HG02610 (cell line): Measurements from ENCODE around the gene ANLN.

Source experiments
- ATAC-seq: cut with Tn5 transposase; IDR thresholded peaks from one replicate; pipeline ENCODE4 v1.9.1; 2021; ENCODE audit warnings: mild to moderate bottlenecking, moderate library complexity; ENCODE audit not compliant: unreplicated experiment

The ANLN gene, protein sequence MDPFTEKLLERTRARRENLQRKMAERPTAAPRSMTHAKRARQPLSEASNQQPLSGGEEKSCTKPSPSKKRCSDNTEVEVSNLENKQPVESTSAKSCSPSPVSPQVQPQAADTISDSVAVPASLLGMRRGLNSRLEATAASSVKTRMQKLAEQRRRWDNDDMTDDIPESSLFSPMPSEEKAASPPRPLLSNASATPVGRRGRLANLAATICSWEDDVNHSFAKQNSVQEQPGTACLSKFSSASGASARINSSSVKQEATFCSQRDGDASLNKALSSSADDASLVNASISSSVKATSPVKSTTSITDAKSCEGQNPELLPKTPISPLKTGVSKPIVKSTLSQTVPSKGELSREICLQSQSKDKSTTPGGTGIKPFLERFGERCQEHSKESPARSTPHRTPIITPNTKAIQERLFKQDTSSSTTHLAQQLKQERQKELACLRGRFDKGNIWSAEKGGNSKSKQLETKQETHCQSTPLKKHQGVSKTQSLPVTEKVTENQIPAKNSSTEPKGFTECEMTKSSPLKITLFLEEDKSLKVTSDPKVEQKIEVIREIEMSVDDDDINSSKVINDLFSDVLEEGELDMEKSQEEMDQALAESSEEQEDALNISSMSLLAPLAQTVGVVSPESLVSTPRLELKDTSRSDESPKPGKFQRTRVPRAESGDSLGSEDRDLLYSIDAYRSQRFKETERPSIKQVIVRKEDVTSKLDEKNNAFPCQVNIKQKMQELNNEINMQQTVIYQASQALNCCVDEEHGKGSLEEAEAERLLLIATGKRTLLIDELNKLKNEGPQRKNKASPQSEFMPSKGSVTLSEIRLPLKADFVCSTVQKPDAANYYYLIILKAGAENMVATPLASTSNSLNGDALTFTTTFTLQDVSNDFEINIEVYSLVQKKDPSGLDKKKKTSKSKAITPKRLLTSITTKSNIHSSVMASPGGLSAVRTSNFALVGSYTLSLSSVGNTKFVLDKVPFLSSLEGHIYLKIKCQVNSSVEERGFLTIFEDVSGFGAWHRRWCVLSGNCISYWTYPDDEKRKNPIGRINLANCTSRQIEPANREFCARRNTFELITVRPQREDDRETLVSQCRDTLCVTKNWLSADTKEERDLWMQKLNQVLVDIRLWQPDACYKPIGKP

DNA sequence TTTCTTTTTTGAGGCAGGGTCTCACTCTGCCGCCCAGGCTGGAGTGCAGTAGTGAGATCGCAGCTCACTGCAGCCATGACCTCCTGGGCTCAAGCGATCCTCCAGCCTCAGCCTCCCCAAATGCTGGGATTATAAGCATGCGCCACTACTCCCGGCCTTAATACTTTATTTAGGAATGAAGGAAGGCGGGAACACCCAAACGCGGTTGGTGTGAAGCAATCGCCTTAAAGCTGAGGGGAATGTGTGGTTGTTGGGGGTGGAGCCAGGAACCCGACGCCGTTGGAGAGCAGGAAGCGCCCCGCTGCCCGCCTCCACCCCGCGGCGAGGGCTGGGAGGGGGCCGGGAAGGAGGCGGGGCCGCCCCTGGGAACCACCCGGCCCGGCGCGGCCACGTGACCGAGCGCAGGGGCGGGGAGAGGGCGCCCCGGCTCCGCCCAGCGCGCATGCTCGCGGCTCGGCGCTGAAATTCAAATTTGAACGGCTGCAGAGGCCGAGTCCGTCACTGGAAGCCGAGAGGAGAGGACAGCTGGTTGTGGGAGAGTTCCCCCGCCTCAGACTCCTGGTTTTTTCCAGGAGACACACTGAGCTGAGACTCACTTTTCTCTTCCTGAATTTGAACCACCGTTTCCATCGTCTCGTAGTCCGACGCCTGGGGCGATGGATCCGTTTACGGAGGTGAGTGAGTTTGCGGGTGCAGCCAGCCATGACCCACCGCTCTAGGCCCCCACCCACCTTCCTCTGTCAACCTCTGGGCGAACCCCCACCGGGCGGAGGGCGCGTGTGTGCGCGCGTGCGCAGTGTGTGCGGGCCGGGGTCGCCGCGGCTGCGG, at the start of gene ANLN:
ANLN (plus strand) TSS at position 492 of the 828 bp plus-strand sequence; CDS start at position 657, 165 bp downstream.
- peak; percentile 88 for ATAC-seq

DNA sequence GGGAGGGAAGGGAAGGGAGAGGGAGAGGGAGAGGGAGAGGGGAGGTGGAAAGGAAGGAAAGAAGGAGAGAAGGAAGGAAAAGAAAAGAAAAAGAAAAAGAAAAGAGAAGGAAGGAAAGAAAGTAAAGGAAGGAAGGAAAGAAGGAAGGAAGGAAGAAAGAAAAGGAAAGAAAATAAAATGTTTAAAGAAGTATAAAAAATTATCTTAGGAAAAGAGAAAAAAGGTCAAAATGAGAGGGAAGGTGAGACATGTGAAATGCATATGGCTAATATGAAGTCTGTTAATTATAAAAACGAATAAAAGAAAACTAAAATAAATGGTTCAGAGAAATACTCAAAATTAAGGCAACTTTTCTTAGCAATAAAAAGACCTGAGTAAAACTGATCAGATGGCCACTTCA, 46.1 kb upstream of the ANLN start:
- ATAC-seq = no peak

DNA sequence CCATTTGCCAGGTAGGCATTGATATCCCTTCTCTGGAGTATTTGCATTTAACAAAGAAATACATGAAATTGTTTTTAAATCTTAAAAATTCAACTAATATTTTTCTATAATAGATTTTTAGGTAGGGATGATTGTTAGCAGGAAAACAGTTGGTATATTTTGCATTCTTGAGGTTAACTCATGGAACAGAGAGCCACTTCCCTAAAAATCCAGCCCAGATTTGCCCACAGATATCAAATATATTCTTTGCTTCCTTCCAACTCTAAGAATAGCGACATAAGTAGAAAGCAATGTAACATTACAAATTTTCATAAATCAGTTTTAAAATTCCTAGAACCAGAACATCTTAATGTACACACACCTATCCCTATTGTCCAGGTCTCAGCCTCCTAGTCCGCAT, 45.0 kb upstream of the ANLN start:
- ATAC-seq = no peak

DNA sequence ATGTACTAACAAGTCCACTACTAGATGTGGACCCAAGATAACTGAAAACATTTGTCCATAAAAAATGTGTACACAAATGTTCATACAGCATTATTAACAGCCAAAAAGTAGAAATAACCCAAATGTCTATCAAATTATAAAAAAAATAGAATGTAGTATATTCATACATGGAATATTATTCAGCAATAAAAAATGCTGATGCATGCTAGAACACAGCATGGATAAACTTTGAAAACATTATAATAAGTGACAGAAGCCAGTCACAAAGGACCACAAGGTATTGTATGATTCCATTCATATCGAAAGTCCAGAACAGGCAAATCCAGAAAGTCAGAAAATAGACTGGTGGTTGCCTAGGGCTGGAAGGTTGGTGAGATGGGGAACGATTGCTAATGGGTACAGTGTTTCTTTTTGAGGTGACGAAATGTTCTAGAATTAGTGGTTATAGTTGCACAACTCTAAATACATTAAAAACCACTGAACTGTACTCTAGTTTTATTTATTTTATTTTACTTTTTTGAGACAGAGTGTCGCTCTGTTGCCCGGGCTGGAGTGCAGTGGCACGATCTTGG, 43.3 kb upstream of the ANLN start:
- peak; percentile 62 for ATAC-seq

DNA sequence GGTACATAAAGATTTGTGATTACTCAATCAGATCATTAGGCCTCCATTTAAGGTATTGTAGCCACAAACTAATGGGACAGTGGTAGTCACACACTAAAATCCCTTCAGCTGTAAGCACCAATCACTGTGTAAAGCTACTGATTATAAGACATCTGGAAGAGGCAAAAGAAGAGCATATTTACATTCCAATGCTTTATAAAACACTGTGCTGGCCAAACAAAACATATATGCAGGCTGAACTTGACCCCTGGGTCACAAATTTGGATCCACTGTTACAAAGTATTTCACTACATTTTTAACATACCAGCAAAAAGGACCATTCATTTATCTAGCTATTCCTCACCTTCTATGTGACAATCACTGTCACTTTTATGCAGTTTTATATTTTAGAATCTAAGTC, 41.4 kb upstream of the ANLN start:
- no peak for ATAC-seq

DNA sequence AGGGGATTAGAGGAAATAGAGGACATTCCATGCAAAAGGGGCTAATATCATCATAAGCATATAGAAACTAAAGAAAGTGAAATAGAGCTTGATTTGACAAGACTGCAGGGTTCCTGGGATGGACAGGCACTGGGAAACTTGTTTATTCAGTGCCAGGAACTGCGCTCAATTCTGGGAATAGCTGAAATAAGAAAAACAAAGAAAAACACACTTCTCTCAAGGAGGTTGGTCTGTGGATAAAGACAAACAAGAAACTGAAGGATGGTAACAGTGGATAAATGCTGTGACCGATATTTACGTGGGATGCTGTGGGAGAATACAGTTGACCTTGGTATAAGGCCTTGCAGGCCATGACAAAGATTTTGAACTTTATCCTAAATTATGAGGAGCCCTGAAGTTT, 40.9 kb upstream of the ANLN start:
- no peak for ATAC-seq

DNA sequence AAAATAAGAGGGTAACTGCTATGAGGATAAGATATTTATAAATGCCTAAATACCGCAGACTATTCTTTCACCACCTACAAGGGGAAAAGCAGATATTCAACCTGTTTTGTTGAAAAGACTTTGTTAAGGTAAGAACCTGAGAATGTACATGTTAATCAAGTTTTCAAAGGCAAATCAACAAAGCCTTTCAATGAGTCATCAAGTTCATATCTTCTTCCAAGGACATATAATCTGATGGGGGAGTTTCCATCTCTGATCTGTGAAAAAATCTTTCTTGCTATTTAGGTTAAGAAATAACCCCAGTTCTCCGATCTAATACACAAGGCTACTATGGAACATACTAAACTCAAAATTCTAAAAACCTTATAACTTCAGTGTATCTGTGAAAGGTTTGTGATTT, 40.0 kb upstream of the ANLN start:
- ATAC-seq = no peak

DNA sequence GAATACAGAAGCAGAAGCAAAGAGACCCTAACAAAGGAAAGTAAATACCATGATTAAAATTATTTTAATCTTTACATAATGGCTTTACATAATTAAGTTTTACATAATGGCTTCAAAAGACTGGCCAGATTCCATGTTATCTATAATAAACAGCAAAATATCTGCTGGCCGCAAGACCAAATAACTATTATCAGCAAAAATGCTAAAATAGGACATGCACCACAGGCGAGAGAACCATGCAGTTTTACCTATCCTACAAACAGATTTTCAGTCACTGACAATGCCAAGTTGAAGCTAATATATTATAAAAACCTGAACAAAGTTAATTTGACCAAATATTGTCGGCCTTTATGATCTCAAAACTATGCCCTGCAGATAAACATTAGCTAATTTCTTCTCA, 34.2 kb upstream of the ANLN start:
- no peak for ATAC-seq

DNA sequence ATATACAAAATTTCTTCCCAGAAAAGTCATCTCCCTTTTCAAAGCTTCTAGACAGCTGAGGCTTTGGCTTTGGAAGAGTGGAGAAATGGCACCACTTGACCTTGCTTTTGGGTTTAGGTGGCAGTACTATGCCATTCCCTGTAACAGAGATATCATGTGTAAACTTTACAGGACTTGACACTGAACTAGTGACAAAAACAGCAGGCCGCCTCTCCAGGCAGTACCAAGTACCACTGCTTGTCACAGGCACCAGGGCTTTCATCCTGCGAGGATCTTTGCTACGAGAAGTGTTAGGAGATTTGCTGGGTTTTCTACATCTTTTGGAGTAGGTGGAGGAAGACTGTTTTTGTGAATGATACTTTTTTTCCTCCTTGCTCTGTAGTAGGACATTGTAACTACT, 32.6 kb upstream of the ANLN start:
- ATAC-seq = no peak

DNA sequence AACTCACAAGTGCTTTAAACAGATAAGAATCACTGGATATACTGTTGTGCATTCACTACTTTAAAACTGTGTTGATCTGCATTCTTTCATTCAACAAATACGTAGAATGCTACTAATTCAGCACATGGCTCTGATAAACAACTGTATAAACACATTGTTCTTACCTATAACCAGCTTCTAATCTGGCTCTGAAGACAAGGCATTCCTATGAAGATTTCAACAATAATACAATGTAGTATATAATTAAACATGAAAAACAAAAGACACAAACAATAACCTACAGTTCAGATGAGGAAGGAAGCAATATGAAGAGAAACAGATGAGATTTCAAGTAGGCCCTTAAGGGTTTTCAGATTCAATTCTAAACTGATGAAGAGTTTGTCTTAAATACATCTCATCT, 31.1 kb upstream of the ANLN start:
- ATAC-seq = no peak

DNA sequence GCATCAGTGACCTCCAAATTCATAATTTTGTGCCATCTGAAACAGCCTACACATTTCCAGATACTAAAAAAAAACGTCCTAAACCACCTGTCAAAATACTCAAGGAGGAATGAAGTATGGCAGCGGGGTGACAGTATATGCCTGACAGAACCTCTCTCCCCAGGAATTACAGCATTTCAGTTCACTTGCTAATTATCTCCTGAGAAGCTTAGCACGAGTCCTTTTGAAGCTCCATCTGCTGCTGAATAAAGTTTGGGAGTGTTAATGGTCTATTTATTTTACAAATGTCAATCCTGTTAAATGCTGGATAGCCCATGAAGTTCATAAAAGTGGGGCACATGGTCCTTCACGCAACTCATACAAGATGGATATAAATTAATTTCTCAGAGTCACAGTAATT, 29.4 kb upstream of the ANLN start:
- no peak for ATAC-seq

DNA sequence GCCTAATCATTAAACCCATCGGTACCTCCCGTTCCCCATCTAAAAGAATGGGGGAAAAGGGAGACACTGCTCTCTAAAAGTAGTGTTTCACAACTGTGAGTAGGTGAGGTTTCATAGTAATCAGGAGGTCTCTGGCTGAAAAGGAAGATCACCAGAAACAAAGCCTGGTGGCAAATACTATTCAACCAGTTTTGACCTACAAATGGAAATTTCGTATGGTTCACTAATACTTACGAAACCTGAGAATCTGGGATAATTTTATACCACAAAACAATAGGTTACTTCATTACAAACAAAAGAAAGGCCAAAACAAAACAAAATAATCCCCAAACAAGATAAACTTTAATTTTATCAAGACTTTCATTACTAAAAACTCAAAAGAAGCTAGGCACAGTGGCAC, 28.4 kb upstream of the ANLN start:
- no peak for ATAC-seq

DNA sequence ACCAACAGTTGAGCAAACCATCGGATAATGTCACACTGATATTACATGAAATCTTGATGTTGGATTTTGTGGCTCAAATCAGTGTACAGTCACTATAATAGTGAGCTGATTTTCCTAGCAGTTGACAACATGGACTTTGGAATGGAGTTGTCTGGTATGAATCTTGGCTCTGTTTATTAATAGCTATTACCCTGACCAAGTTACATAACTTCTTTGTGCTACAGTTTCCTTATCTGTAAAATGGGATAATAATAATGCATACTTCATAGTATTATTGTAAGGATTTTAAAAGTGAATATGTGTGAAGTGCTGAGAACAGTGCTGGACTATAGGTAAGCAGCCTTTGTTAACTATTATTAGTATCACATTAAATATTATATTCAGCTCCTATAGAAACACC, 26.1 kb upstream of the ANLN start:
- no peak for ATAC-seq

DNA sequence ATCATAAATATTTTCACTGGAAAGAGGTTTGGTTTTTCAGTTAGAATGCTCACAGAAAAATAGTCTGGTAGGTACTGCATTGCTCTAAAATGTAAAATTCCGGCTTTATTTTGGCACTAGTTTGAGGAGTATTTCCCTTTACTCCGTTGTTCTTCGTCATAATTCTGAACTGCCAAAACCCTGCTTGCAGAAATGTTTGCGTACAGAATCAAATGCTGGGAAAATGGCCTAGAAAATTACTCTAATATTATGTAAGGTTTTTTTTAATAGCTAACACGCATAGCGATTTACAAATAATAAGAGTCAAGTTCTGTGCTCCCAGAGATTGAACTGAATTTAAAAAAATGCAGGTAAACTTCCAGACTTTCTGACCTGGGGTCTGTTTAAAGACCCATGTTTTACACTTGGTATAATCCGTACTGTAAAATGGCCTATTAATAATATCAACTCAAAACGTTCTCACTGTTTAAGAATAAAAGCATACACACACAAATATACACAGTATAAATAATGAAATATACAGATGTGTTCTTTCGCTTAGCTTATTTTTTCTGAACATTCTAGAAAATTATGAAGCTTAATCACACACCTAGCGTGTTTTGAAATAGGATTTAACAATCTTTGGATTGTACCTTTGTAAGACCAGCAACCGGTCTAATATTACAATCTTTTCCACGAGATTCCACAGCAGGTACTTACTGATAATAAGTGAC, 23.5 kb upstream of the ANLN start:
- no peak for ATAC-seq

DNA sequence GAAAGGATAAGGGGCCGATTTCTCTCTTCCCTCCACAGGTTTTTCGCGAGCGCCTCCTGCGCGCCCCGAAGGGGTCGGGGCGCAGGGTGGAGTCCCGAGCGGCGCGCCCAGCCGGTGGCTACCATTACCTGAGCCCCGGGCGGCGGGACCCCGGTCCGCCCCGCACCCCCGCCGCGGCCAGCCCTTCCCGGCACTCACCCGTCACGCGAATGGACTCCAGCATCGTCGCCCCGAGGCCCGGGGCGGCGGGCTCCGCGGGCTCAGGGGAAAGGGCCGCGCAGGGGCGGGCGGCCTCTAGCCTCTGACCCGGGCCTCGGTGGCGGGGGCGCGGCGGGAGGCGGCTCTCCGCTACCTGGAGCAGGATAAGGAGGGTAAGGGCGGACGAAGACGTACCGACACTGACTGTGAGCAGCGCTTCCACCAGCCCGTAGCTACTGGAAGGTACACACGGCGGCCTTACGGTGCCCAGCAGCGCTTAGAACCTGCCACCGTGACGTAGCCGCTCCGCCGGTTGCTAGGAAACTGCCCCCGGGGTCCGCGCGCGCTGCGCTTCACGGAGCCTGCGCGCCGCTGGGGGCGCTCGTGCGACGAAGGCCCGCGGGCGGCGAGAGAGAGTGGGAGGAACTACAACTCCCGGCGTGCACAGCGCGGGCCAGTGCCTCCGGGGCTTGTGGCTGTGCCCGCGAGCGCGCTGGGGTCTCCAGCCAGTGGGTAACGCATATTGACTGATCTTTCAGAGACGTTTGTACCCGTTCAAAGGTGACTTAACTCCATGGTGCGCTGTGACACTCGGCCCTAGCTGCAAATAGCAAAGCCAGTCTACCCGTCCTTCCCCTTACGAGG, 22.7 kb upstream of the ANLN start:
- ATAC-seq = peak; percentile 99

DNA sequence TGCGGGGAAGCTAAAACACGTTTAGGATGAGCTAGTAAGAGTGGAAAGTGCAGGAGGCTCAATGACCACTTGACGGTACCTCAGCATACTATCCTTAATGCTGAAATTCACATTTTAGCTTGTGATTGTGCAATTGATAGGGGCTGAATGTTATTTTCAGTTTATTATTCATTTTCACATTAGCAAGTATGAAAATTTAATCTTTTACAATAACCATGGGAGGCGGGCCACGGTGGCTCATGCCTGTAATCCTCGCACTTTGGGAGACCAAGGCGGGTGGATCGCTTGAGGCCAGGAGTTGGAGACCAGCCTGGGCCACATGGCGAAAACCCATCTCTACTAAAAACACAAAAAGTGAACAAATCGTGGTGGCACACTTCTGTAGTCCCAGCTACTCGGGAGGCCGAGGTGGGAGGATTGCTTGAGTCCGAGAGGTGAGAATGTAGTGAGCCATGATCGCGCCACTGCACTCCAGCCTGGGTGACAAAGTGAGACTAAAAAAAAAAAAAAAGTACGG, 22.0 kb upstream of the ANLN start:
- ATAC-seq = no peak

DNA sequence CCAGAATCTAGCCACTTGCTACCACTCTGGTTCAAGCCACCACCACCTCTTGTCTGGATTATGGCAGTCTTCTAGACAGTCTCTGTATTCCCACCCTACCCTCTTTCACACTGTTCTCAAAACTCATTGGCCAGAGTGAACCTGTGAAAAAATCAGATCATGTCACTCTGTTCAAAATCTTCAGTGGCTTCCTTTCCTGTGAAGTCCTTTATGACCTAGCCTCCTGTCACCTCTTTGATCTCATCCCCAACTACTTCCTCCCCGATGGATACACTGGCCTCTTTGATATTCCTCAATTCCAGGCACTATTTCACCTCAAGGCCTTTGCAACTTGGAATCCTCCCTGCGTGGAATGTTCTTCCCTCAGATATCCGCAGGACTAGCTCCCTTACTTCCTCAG, 21.2 kb upstream of the ANLN start:
- no peak for ATAC-seq

DNA sequence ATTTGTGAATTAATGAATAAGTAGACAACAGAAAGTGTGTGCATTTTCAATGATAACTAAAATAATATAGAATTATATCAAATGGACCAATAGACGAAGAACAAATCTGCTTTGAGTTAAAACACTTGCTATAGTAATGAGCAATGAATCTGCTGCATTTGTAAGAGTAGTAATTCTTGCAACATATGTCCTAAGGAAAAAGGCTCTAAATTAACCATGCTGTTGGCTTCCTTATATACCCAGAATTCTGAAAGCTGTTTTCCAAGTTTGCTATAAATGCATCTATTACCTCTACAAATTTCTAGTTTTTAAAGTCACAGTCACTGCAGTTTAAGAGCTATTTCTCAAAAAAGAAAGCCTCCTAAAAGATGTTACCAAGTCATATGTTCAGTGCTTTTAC, 20.5 kb upstream of the ANLN start:
- no peak for ATAC-seq

DNA sequence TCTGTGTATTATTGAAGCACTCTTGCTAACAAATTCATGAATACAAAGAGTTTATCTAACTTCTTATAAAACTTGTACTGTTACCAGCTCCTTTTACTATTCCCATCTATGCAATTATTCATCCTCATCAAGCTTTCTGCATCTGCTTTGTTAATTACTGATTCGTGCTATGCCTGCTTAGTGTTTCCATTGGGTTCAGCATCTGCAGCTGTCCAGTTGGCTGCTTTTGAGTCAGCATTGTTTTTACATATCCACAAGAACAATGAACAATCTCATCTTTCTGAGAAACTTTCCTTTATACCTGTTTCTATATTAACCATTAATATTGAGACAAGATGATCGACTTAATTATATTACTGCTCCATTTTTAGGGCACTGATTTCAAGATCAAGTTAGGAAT, 19.6 kb upstream of the ANLN start:
- ATAC-seq = no peak
